ENCODE data around the gene LPIN2. TPM values are rescaled to one million over a fixed set of nuclear protein-coding genes. Genes with fewer than 3 reads are reported as not detected.

LPIN2 gene
- total RNA-seq, 1 experiment from 2014 or later, result 31.6 TPM

DNA sequence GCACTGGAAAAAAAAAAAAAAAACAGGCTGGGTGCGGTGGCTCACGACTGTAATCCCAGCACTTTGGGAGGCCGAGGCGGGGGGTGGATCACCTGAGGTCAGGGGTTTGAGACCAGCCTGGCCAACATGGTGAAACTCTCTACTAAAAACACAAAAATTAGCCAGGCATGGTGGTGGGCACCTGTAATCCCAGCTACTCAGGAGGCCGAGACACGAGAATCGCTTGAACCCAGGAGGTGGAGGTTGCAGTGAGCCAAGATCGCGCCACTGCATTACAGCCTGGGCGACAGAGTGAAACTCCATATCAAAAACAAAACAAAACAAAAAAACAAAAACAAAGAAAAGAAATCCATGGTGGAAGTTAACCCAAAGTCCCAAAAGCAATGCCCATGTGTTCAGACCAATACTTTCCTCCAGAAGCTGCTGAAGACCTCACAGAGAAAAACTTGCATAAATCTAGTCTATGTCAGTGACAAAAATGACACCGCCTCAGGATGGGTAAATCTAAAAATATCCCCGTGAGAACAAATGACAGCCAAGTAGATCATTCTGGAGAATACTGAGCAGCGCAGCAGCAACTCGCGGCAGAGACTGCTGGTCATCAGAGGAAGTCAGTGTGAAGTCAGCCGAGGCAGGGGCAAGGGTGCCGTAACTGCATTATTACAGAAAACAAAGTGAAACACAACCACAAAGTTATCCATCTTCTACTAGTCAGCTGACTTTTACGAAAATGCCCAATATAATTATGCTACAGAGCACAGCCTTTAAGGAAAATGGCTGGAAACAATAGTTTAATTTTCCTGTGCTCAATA lies 41.0 kb downstream of the LPIN2 start:
- DNase-seq (ENCODE audit: low read depth), result no peak
- in situ Hi-C loops (cut with HindIII; ENCODE audit: low pct_unique_long_range_greater_than_20kb, low sequenced_read_pairs), result no loop called here

- in situ Hi-C loops (cut with HindIII; ENCODE audit: low pct_unique_long_range_greater_than_20kb, low sequenced_read_pairs), result no loop called here
- DNase-seq (ENCODE audit: low read depth), result no peak
Measured at GRCh38 chr18:2970772-2971659, 41.9 kb downstream of the LPIN2 start.

- DNase-seq (ENCODE audit: low read depth), result no peak
- in situ Hi-C loops (cut with HindIII; ENCODE audit: low pct_unique_long_range_greater_than_20kb, low sequenced_read_pairs), result no loop called here
Measured at GRCh38 chr18:2970344-2970743, 42.6 kb downstream of the LPIN2 start.

- no peak for DNase-seq (ENCODE audit: low read depth)
- in situ Hi-C loops (cut with HindIII; ENCODE audit: low pct_unique_long_range_greater_than_20kb, low sequenced_read_pairs), result no loop called here
Measured at GRCh38 chr18:2969695-2970094, 43.2 kb downstream of the LPIN2 start.

DNA sequence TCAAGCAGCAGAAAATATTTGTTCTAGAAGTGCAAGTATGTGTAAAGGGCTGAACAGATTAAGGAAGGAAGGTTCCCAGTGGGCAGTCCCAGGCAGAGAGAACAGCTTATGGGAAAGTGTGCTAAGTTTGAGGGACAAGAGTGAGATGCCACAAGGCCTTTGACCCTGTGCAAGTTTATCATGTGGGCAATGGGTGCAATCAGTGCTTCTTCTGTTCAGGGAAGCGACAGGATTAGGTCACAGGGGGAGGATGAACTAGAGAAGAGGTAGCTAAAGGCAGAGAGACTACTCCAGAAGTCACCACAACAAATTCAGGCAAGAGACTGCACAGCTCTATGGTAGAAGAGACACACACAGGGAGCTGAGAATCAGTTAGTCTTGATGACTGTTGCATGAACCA lies 44.3 kb downstream of the LPIN2 start:
- DNase-seq (ENCODE audit: low read depth), result no peak
- in situ Hi-C loops (cut with HindIII; ENCODE audit: low pct_unique_long_range_greater_than_20kb, low sequenced_read_pairs), result no loop called here

DNA sequence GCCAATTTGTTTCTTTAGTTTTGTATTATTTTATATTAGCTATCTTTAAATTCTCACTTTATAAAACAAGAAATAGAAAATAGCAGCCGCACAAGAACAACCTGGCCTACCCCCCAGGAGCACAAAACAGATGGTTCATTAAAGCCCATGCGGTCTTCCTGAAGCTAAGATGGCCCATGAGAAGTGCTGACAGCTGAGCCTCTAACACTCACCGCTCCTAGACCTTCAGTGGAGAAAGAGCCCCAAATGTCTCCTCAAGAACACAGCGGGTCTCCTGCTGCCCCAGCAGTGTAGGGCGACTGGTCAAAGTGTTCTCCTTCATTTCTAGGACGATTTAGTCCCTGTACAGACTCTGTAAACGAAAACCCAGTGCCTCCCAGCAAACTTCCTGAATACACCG lies 45.1 kb downstream of the LPIN2 start:
- in situ Hi-C loops (cut with HindIII; ENCODE audit: low pct_unique_long_range_greater_than_20kb, low sequenced_read_pairs), result no loop called here
- no peak for DNase-seq (ENCODE audit: low read depth)

DNA sequence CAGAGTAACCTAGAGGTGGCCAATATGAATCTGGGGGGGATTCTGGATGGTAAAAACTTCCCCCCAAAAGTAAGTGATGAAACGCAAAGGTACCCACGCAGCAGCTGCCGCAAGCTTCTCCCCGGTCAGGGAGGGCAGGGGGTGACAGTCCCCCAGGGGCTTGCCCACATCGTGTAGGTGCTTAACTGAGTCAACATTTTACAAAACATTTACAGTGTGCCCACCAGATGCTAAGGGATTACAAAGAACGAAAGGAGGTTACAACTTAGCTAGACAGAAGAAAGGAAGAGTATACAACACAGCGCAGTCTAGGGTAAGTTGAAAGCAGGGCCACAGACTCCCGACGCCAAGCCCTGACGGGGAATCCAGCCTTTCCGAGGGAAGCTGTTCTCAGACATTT lies 45.6 kb downstream of the LPIN2 start:
- in situ Hi-C loops (cut with HindIII; ENCODE audit: low pct_unique_long_range_greater_than_20kb, low sequenced_read_pairs), result no loop called here

GRCh38 chr18:2966560-2966959 lies 46.4 kb downstream of the LPIN2 start:
- DNase-seq (ENCODE audit: low read depth), result no peak
- in situ Hi-C loops (cut with HindIII; ENCODE audit: low pct_unique_long_range_greater_than_20kb, low sequenced_read_pairs), result no loop called here

More for the DNA sequence above, 45.6 kb downstream of the LPIN2 start:
- no peak for DNase-seq (ENCODE audit: low read depth)

GRCh38 chr18:2965797-2966196 lies 47.1 kb downstream of the LPIN2 start:
- in situ Hi-C loops (cut with HindIII; ENCODE audit: low pct_unique_long_range_greater_than_20kb, low sequenced_read_pairs), result no loop called here
- DNase-seq (ENCODE audit: low read depth), result no peak

- in situ Hi-C loops (cut with HindIII; ENCODE audit: low pct_unique_long_range_greater_than_20kb, low sequenced_read_pairs), result no loop called here
- no peak for DNase-seq (ENCODE audit: low read depth)
Measured at GRCh38 chr18:2964361-2965010, 48.5 kb downstream of the LPIN2 start.

Other genes starting within 250 kb of the LPIN2 start
- gene EMILIN2, start 166.1 kb downstream of the LPIN2 start, total RNA-seq (2014; rRNA removed; shearing (Covaris generic); ENCODE audit: low replicate concordance), result 5.8 and 27.3 TPM in 2 replicates
- gene MYOM1, start 206.8 kb upstream of the LPIN2 start, total RNA-seq (2014; rRNA removed; shearing (Covaris generic); ENCODE audit: low replicate concordance), result 0.17 and 0.20 TPM in 2 replicates
- gene MYL12A, start 234.7 kb upstream of the LPIN2 start, total RNA-seq (2014; rRNA removed; shearing (Covaris generic); ENCODE audit: low replicate concordance), result 924 and 1,157 TPM in 2 replicates
- 492 and 553 TPM in 2 replicates for gene MYL12B, start 249.0 kb upstream of the LPIN2 start, total RNA-seq (2014; rRNA removed; shearing (Covaris generic); ENCODE audit: low replicate concordance)